NCI-H1105 (cell line): Measurements from ENCODE around the gene PRKACA.
A peak's percentile ranks its signal among the peaks of the same experiment; 100 is the strongest.

ENCODE experiments used
- DNase-seq: peaks from one replicate; lab custom pipeline; 2025; lab: John Stamatoyannopoulos, UW

PRKACA gene

DNA sequence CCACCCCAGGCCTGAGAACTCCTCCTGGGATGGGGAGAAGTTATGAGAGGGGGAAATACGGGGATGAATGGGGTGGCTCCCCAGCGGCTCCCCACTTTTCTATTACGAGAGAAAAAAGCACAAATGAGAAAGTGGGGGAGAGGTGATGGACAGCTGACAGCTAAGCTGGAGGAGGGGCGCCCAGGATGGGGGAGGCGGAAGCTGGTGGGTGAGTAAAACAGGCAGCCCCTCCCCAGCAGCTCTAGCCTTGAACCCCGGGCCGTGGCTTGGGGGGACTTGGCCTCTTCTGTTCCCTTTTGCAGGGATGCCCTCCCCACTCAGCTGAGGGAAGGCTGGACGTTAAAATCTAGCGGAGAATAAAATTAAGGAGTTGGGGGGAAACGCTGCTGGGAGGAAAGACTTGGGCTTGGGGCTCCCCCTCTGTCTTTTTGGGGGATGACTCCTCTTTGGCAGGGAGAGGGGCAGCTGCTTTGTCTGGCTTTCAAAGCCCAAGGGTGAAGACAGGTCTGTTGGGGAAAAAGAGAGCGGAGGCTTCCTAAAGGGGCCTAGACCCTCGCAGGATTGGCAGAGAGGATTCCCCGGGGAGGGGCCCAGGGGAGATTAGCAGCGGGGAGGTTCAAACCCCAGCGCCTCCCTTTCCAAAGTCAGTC lies 25.6 kb downstream of the PRKACA start:
- DNase-seq: no peak

DNA sequence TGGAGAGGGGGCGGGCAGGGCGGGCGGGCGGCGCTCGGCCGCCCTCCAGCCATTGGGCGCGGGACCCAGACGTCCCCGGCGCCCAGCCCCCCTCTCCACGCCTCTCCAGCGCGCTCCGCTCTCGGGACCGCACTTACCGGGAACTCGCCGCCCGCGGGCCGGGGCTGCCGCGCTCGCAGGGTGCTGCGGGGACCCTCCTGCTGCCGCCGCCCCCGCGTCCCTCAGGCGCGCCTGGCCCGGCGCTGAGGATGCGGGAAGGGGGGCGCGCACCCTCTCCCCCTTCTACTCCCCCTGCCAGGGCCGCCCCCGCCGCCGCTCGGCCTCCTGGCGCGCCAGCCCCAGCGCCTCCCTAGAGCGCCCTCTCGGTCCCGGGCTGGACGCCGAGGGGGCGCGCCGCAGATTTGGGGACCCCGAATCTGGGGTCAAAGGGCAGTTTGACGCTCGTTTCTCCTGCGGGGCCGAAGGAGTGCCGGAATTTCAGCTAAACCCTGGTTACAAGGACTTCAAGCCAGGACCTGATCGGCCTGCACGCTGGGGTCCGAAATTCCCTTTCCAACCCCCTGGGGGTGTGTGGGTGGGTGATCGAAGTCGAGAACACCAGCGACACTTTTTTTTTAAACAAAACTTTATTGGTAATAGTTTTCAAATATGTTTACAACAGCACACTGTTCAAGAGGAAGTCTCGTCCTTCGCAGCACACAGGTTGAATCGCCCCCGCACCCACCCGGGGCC lies 26.3 kb downstream of the PRKACA start:
- peak; percentile 74 for DNase-seq

DNA sequence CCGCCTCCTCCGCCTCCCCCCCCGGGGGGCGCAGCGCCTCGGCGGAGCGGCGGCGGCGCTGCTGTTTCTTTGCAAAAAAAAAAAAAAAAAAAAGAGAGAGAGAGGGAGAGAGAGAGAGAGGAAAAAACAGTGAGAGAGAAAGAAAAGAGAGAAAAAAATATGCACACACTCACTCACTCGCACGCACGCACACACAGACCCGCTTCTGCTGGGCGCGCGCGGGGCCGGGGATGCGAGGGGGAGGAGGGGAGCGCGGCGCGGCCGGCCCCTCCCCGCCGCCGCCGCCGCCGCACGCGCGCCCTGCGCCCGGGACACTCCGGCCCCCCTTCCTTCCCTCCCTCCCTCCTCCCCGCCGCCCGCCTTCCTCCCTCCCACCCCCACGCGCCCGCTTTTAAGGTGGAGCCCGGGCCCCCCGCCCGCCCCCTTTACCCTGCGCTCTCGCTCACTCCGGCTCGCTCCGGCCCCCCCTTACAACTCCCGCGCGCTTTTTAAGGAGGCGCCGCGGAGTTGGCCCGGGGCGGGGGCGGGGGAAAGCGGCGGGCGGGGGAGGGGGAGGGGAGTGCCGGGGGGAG lies 27.0 kb downstream of the PRKACA start, which contains the start of gene SAMD1:
Gene SAMD1, minus strand, starts transcription at position 243 of the 572 bp plus-strand sequence.
- DNase-seq: peak; percentile 80

DNA sequence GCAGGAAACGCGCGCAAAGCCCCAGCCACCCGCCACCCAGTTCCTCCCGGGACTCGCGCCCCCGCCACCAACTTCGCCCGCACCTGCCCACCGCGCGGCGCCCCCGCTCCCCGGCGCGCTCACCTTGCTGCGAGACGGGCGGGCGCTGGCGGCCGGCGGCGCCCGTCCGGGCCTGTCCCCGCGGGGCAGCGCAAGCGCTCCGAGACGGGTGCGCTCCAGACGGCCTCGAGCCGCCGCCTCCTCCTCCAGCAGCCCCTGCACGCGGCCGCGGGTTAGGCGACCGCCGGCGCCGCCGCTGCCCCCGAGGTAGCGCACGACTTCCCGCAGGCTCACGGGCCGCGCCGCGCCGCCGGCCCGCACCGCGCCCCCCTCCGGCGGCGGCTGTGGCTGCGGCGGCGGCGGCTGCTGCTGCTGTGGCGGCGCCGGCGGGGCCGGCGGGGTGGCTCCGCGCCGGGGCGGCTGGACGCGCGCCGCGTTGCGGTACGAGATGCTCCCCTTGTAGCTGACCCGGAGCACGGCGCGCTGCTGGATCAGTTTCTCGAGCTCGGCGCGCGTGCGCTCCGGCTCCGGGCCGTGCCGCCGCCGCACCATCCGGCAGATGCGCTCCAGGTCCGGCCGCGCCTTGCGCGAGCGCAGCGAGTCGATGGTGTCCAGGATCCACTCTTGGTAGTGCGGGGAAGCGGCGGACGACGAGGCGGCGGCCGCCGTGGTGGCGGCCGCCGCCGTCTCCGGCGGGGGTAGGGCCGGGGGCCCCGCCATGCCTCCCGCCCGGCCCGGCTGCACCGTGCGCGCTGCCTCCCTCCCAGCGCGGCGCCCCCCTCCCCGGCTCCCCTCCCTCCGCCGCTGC lies 27.7 kb downstream of the PRKACA start:
- no peak for DNase-seq

DNA sequence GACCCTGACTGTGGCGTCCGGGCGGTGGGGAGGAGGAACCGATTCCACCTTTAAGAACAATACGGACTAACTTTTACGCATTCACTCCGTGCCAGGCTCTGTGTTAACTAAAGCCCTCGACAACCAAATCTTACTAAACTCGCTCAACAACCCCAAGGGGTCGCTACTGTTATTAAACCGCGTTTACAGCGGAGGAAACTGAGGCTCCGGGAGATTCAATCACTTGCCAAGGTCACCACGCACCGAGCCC lies 28.2 kb downstream of the PRKACA start:
- no peak for DNase-seq

DNA sequence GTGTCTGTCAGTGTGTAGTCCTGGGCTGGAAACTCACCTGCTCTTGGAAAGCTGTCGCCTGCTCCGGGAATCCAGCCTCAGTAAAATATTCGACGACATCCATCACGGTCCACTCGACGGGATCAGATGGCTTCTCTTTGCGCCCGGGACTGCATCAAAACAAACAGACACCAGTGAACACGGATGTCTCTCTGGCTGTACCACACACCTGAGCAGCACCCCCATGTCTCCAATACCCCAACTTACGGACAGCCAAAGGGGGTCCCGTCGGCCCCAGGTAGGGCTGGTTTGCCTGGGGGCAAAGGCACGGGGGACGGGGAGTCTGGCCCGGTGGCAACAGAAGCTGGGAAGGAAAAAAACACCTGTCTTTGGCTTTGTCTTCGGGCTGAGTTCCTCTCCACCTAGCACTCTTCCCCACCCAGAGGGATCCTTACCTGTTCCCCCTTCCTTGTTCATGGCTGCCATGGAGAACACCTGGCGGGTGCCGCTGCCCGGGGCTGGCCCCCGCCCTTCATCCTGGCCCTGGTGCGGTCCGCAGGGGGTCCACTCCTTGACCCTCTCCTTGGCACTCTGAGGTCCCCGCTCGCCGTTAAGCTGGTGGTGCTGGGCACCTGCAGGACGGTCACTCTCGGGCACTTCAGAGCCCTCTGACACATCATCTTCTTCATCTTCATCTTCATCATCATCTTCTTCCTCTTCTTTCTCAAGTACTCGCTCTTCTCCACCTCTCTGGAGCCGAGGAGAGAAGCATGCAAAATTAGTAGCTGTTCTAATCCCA lies 28.7 kb downstream of the PRKACA start:
- no peak for DNase-seq

DNA sequence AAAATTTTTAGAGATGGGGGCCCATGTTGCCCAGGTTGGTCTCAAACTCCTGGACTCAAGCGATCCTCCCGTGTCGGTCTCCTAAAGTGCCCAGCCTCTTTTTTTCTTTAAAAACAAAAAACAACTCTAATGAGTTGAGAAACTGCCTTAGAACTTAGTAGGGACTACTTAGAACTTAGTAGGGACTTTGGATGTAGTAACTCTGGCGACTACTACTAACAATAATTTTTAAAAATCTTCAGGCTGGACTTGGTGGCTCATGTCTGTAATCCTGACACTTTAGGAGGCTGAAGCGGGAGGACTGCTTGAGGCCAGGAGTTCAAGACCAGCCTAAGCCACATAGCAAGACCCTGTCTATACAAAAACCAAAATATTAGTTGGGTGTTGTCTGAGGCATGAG lies 31.5 kb downstream of the PRKACA start:
- no peak for DNase-seq

DNA sequence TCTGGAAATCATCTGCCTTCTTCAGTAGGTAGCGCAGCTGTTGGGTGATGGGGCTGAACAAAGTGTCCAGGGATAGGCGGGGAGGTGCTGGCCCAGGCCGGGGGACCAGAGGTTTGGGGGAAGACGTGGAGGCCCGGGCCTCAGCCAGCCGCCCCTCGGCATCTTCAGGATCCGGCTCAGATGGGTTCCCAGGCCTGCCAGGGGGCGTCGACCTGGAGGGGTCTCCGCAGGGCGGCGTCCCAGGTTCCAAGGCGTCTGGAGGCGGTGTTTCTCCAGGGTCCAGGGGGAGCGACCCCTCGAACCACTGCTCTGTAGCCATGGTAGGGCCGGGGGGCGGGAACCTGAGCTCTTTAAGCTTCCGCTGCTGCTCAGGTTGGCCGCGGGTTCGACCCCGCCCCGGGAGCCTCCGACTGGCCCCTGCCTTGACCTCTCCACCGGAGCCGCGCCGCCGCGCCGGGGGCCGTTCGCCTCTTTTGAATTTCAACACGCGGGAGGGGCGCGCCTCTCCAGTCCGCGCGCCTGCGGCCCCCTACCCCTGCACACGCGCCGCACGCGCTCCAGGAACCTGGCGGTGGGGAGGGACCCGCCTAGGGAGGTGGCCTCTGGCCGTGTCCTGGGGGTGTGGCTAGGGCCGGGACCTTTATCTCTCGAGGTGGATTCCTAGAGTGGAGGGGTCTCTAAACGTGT lies 32.1 kb downstream of the PRKACA start, which contains the start of gene C19orf67:
Gene C19orf67, minus strand, starts transcription at position 475 of the 687 bp plus-strand sequence. Its CDS starts 156 bp downstream, at position 319.
- DNase-seq: no peak

DNA sequence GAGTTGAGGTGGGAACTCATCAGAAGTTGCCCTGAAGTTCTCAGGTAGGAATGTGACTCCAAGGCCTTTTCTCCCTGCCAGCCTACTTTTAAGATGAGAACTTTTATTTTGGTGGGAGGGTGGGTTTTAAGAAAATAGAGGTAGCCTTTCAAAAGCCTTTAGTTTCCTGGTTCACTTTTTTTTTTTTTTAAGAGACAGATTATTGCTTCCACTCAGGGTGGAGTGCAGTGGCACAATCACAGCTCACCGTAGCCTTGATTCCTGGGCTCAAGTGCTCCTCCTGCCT lies 34.9 kb downstream of the PRKACA start:
- DNase-seq: no peak

DNA sequence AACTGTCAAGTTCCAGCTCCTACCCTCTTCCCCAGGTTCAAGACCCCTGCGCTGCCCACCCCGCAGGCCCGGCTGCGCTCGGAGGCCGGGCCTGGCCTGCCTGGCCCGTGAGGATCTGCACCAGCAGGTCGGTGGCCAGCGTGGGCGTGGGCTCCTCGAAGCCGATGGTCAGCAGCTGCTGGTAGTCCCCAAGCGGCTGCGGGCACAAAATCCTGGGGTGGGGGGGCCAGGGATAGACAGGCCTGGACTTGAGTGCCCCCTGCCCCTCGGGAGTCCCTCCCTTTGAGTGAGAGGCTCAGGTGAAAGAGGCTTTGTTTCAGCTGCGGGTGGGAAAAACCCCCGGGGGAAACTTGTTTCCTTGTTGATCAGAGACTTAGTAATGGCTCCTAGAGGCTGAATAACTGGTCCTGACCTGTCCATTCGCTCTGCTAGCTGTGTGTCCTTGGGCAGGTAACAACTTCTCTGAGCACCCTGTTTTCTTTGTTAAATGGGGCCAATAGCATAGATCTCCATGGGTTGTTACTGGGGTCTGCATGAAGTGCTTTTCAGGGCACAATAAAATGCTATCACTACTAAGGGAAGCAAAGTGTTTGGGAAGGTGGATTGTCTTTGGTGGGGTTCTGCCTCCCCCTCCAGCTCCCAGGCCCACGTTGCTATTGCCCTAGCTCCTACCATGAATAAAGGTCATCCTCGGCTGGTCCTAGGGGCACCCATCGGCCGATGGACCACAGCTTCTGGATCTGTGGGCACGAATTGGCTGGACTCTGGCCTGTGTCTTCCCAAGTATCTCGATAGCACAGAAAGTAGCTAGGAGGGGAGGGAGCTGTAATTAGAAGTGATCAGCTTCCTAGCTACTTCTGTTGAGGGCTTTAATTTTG lies 35.5 kb downstream of the PRKACA start:
- no peak for DNase-seq

DNA sequence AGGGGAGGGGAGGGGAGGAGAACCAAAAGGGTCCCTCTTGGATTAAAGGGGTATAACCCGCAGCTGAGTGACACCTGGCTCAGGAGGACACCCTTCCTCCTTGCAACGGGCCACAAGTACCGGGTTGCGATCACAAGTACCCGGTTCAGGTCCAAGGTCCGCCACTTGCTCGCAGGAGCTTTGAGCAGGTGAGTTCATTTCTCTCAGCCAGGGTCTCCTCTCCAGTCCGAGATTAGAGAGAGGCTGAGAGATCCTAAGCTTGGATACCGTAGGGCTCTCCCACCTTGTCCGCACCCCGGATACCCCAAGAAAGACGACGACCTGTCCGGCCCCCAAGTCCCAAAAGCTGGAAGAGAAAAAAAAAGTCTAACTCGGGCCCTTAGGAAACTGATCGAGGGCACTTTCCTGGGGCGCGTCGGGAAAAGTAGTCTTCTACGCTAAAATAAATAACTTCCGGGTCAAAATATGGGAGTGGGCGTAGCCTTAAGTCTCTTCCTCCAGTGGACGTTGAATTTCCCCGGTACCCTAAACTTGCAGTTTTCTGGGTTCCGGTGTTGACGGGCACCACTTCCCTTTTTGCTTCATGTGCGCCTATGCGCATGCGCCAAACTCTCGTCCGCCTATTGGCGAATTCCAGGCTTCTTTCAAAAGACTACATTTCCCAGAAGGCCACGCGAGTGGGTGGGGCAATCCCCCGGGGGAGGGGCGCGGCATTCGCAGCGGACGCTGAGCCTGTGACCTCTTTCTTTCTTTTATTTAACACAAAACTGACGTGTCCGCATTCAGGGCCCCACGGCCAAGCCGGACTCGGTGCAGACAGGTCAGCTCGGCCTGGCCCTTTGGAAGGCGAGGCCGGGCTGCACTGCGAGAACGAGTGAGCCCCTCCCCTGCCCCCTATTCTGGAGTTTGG lies 36.4 kb downstream of the PRKACA start:
- peak; percentile 99 for DNase-seq

DNA sequence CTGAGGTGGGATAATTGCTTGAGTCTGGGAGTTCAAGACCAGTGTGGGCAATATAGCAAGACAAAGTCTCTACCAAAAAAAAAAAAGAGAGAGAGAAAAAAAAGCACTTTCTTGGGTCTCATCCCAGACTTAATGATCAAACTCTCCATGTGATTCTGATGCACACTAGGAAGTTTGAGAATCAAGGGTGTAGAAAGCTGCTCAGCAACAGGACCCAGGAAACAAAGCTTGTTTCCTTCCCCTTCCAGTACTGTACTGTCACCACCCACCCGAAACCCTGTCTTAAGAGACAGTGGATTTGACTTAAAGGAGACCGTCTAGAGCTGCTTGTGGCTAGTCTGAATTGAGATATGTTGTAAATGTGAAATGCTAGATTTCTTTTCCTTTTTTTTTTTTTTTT lies 39.2 kb downstream of the PRKACA start:
- DNase-seq: no peak

DNA sequence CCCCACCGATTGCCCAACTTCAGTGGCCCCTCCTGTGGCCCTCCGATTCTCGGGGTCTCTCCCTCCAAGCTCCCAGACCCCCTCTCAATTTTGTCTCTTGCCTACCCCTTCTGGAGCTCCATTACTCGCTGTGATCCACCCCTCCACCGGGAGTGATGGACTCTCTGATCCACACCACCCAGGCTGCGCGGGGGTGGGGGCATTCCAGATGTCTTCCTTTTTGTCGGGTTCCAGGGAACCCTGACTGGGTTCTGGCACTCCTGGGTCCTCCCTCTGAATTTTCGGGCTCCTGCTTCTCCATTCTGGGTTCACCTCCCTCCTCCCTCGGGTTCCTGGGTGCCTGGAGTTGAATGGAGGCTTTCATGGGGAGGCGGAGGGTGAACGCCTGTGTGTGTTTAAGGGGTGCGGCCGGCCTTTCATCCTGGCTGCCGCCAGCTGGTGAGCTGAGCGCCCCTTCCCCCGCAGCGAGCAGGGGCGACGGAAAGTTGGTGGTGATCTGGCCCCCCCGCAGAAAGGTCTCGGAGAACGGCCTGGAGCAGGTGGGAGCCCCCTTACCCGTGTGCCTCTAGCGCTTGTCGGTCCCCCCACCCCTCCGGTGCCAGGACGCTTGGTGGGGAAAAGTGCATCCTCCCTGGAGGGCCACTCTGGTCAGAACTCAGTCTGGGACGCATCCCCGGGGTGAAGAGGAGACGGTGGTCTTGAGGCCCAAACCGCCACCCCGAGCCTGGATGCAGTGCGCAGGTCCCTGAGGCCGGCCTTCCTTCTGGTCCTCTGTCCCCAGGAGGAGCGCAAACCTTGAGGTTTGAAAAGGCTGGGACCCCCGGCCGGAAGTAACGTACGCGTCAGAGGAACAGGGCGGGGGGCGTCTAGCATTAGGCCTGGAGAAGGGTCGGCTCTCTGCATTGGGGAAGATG lies 43.4 kb downstream of the PRKACA start:
- DNase-seq: no peak

DNA sequence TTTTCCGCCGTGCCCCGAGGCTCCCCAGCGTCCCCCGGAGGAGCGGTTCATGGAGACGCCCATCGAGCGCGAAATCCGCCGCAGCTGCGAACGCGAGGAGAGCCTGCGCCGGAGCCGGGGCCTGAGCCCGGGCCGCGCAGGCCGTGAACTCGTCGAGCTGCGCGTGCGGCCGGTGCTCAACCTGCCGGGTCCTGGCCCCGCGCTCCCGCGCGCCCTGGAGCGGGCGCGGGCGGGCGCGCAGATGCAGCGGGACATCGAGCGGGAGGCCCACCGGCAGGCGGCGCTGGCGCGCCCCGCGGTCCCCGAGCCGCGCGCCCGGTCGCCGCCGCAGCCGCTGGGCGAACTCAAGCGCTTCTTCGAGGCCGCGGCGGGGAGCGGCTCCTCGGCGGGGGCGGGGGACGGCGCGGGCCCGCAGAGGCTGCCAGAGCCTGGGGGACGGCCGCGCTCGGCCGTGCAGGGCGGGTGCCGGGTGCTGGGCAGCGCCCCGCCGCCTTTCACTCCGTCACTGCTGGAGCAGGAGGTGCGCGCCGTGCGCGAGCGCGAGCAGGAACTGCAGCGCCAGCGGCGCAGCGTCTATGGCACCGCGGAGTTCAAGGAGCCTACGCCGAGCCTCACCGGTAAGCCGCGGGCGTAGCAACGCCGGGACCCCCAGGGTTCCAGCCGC lies 44.2 kb downstream of the PRKACA start:
- peak; percentile 71 for DNase-seq

DNA sequence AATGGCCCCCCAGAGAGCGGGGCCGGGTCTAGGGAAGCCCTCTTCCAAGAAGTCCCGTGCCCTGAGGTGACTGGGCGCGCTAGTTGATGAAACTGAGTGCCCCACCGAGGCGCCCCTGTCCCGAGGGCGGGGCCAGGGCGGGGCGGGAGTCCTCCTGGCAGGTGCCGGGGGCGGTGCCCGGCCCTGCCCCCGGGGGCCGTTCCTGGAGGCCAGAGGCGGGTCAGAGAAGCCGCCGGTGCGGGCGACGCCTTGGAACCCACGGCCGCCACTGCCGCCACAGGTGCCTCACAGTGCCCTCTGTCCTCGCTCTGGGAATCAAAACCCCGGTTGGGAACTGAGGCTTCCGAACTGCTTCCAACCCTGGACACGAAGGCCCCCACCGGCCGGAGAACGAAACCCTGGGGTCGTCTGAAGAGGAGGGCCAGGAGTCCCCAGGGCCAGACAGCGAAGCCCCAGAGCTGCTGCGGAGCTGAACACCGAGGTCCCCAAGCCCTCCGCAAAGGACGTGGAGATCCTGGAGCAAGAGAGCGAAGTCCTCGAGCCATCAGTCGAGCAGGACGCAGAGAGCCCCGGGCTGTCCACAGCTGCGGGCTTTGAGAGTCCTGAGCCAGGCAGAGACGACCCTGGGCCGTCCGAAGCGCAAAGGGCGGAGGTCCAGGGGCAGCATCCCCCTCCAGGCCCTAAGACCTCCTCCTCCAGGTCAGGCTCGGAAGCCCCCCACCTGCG lies 44.9 kb downstream of the PRKACA start, which contains the start of gene MISP3:
Gene MISP3, plus strand, starts transcription at position 252 of the 726 bp plus-strand sequence. CDS start 524 bp downstream, outside the sequence.
- DNase-seq: peak; percentile 47

DNA sequence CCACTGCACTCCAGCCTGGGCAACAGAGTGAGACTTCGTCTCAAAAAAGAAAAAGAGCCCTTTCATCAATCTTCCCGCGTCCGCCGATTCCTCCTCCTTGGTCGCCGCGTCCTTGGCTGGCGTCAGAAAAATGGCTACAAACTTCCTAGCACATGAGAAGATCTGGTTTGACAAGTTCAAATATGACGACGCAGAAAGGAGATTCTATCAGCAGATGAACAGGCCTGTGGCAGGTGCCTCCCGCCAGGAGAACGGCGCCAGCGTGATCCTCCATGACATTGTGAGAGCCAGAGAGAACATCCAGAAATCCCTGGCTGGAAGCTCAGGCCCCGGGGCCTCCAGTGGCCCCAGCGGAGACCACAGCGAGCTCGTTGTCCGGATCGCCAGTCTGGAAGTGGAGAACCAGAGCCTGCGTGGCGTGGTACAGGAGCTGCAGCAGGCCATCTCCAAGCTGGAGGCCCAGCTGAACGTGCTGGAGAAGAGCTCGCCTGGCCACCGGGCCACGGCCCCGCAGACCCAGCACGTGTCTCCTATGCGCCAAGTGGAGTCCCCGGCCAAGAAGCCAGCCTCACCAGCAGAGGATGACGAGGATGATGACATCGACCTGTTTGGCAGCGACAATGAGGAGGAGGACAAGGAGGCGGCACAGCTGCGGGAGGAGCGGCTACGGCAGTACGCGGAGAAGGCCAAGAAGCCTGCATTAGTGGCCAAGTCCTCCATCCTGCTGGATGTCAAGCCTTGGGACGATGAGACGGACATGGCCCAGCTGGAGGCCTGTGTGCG lies 47.1 kb downstream of the PRKACA start:
- DNase-seq: no peak
